ENCODE data around the gene SAA2. TPM values are rescaled to one million over a fixed set of nuclear protein-coding genes. Genes with fewer than 3 reads are reported as not detected.

Gene SAA2
- total and polyA plus RNA-seq, 4 donors = 6.4 to 27,037 (median 20,582) TPM

DNA sequence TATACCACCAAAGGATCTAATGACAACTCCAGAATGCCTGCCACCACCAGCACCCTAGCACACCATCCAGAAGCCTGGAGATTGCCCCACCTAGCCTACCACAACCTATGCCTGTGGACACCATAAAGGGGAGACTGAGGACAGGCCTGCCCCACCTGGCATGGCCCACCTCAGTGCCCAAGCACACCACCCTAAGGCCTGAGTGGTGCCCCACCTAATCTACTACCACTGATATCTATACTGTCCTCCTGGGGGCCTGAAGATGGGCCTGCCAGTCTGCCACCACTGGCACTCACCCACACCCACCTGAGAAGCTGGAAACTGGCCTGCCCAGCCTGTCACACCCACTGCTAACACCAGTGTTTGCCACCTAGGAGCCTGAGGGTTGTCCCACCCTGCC lies 43.7 kb downstream of the SAA2 start:
- H3K27me3 ChIP-seq (ENCODE audit: control insufficient read depth in 4 of 4, insufficient read depth in 4 of 4, low read length in 3 of 4) = no peaks in the 10 kb centered on the region
- no peak overlapping the region for H3K4me3 ChIP-seq (ENCODE audit: low read depth in 1 of 3, low read length in 3 of 3)
- H3K27ac ChIP-seq (ENCODE audit: low read depth in 1 of 2, low read length in 2 of 2) = no peak overlapping the region
- TF ChIP-seq, protein P1, sequence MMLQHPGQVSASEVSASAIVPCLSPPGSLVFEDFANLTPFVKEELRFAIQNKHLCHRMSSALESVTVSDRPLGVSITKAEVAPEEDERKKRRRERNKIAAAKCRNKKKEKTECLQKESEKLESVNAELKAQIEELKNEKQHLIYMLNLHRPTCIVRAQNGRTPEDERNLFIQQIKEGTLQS (IDR thresholded peaks at IDR 0.05) = no peak
- TF ChIP-seq RAD21 (IDR thresholded peaks at IDR 0.05) (no peak), FOXA2 (IDR thresholded peaks at IDR 0.05) (no peak), FOXA1 (IDR thresholded peaks at IDR 0.05) (no peak), HNF4G (IDR thresholded peaks at IDR 0.05) (no peak), EGR1 (IDR thresholded peaks at IDR 0.05; ENCODE audit: low read depth in 2 of 2) (no peak)
- TF ChIP-seq, protein P2, sequence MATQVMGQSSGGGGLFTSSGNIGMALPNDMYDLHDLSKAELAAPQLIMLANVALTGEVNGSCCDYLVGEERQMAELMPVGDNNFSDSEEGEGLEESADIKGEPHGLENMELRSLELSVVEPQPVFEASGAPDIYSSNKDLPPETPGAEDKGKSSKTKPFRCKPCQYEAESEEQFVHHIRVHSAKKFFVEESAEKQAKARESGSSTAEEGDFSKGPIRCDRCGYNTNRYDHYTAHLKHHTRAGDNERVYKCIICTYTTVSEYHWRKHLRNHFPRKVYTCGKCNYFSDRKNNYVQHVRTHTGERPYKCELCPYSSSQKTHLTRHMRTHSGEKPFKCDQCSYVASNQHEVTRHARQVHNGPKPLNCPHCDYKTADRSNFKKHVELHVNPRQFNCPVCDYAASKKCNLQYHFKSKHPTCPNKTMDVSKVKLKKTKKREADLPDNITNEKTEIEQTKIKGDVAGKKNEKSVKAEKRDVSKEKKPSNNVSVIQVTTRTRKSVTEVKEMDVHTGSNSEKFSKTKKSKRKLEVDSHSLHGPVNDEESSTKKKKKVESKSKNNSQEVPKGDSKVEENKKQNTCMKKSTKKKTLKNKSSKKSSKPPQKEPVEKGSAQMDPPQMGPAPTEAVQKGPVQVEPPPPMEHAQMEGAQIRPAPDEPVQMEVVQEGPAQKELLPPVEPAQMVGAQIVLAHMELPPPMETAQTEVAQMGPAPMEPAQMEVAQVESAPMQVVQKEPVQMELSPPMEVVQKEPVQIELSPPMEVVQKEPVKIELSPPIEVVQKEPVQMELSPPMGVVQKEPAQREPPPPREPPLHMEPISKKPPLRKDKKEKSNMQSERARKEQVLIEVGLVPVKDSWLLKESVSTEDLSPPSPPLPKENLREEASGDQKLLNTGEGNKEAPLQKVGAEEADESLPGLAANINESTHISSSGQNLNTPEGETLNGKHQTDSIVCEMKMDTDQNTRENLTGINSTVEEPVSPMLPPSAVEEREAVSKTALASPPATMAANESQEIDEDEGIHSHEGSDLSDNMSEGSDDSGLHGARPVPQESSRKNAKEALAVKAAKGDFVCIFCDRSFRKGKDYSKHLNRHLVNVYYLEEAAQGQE (IDR thresholded peaks at IDR 0.05) = no peak
- no peaks in the 10 kb centered on the region for H3K9me3 ChIP-seq (ENCODE audit: control insufficient read depth in 4 of 4, low read length in 3 of 4)
- no peak for DNase-seq (ENCODE audit: low spot score)
- no peak overlapping the region for H3K9ac ChIP-seq (ENCODE audit: low read depth in 1 of 2, low read length in 2 of 2)
- H3K4me1 ChIP-seq (ENCODE audit: control insufficient read depth in 4 of 4, insufficient read depth in 4 of 4, low read length in 3 of 4) = no peaks in the 10 kb centered on the region
- no peaks in the 10 kb centered on the region for H3K36me3 ChIP-seq (ENCODE audit: control insufficient read depth in 4 of 4, insufficient read depth in 3 of 4, low read depth in 1 of 4, low read length in 3 of 4)

DNA sequence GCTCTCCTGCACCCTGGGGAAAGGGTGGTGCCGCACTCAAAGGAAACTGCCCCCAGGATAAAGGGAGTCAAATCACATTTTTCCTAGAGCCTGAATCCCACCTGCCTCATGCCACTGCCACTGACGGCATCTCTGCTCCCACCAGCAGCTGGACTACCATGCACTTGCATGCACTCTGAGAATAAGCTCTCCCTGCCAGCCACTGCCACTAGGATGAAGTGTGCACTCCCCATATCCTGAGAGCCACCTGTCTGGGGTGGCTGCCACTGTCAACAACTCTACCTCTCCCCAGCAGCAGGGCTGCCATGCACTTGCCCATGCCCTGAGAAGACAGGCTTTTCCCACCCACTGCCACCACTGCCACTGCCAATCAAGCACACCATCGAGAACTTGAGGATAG lies 44.2 kb downstream of the SAA2 start:
- 89% methylated on average over 3 of the region's 3 CpGs for WGBS
- Histone ChIP-seq H3K9me3 (ENCODE audit: control insufficient read depth in 4 of 4, low read length in 3 of 4) (no peaks in the 10 kb centered on the region), H3K4me3 (ENCODE audit: low read depth in 1 of 3, low read length in 3 of 3) (no peak overlapping the region), H3K27ac (ENCODE audit: low read depth in 1 of 2, low read length in 2 of 2) (no peak overlapping the region), H3K9ac (ENCODE audit: low read depth in 1 of 2, low read length in 2 of 2) (no peak overlapping the region), H3K27me3 (ENCODE audit: control insufficient read depth in 4 of 4, insufficient read depth in 4 of 4, low read length in 3 of 4) (no peaks in the 10 kb centered on the region), H3K4me1 (ENCODE audit: control insufficient read depth in 4 of 4, insufficient read depth in 4 of 4, low read length in 3 of 4) (no peaks in the 10 kb centered on the region), H3K36me3 (ENCODE audit: control insufficient read depth in 4 of 4, insufficient read depth in 3 of 4, low read depth in 1 of 4, low read length in 3 of 4) (no peaks in the 10 kb centered on the region)
- no peak for DNase-seq (ENCODE audit: low spot score)
- TF ChIP-seq, protein P1 (IDR thresholded peaks at IDR 0.05) = no peak
- TF ChIP-seq, protein P3, sequence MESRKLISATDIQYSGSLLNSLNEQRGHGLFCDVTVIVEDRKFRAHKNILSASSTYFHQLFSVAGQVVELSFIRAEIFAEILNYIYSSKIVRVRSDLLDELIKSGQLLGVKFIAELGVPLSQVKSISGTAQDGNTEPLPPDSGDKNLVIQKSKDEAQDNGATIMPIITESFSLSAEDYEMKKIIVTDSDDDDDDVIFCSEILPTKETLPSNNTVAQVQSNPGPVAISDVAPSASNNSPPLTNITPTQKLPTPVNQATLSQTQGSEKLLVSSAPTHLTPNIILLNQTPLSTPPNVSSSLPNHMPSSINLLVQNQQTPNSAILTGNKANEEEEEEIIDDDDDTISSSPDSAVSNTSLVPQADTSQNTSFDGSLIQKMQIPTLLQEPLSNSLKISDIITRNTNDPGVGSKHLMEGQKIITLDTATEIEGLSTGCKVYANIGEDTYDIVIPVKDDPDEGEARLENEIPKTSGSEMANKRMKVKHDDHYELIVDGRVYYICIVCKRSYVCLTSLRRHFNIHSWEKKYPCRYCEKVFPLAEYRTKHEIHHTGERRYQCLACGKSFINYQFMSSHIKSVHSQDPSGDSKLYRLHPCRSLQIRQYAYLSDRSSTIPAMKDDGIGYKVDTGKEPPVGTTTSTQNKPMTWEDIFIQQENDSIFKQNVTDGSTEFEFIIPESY (IDR thresholded peaks at IDR 0.05) = no peak
- TF ChIP-seq RXRA (IDR thresholded peaks at IDR 0.05) (no peak), GABPA (IDR thresholded peaks at IDR 0.05 in 1 of 2, conservative IDR thresholded peaks at IDR 0.05 in 1 of 2) (no peak), RAD21 (IDR thresholded peaks at IDR 0.05) (no peak), JUND (IDR thresholded peaks at IDR 0.05) (no peak), SP1 (IDR thresholded peaks at IDR 0.05) (no peak), FOXA1 (IDR thresholded peaks at IDR 0.05) (no peak), HNF4G (IDR thresholded peaks at IDR 0.05) (no peak), FOXA2 (IDR thresholded peaks at IDR 0.05) (no peak), HNF4A (conservative IDR thresholded peaks at IDR 0.05) (no peak), TAF1 (conservative IDR thresholded peaks at IDR 0.05) (no peak), YY1 (IDR thresholded peaks at IDR 0.05) (no peak), EGR1 (IDR thresholded peaks at IDR 0.05; ENCODE audit: low read depth in 2 of 2) (no peak), NR2F2 (IDR thresholded peaks at IDR 0.05) (no peak)
- TF ChIP-seq, protein P4, sequence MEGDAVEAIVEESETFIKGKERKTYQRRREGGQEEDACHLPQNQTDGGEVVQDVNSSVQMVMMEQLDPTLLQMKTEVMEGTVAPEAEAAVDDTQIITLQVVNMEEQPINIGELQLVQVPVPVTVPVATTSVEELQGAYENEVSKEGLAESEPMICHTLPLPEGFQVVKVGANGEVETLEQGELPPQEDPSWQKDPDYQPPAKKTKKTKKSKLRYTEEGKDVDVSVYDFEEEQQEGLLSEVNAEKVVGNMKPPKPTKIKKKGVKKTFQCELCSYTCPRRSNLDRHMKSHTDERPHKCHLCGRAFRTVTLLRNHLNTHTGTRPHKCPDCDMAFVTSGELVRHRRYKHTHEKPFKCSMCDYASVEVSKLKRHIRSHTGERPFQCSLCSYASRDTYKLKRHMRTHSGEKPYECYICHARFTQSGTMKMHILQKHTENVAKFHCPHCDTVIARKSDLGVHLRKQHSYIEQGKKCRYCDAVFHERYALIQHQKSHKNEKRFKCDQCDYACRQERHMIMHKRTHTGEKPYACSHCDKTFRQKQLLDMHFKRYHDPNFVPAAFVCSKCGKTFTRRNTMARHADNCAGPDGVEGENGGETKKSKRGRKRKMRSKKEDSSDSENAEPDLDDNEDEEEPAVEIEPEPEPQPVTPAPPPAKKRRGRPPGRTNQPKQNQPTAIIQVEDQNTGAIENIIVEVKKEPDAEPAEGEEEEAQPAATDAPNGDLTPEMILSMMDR (IDR thresholded peaks at IDR 0.05; ENCODE audit: low read depth, low read length, missing input control) = no peak
- TF ChIP-seq, protein P2 (IDR thresholded peaks at IDR 0.05) = no peak
- TF ChIP-seq, protein P5, sequence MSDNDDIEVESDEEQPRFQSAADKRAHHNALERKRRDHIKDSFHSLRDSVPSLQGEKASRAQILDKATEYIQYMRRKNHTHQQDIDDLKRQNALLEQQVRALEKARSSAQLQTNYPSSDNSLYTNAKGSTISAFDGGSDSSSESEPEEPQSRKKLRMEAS (IDR thresholded peaks at IDR 0.05) = no peak

Data from liver (tissue), 9 donors.